Stomach (tissue), 9 donors: Measurements from ENCODE around the gene PTPRM. TPM values are rescaled to one million over a fixed set of nuclear protein-coding genes. Genes with fewer than 3 reads are reported as not detected.
A peak's percentile ranks its signal among the peaks of the same experiment; 100 is the strongest.

Experiments
- DNase-seq, 2 donors: peaks; one replicate each; pipeline versions ENCODE4 v3.0.0 to v3.0.0-alpha.2; 2013 to 2019
- H3K27ac ChIP-seq, 5 donors: fragments of 200-600 bp in 4 of 5; sonication (generic) in 4 of 5; one replicate each; pipeline ENCODE4 v1.5.1; 2013 to 2019; ENCODE audit warnings: mild to moderate bottlenecking in 1 of 5, moderate library complexity in 1 of 5
- H3K27me3 ChIP-seq, 3 donors: fragments of 200-600 bp; sonication (generic); one replicate each; pipeline ENCODE4 v1.5.1; 2017 to 2019; ENCODE audit warnings: mixed run types in 1 of 3
- H3K36me3 ChIP-seq, 4 donors: fragments of 200-600 bp; sonication (generic); 1 replicate in 3 of 4; 2 replicates in 1 of 4; pipeline ENCODE4 v1.5.1; 2016 to 2019
- H3K4me1 ChIP-seq, 4 donors: fragments of 200-600 bp; sonication (generic); one replicate each; pipeline ENCODE4 v1.5.1; 2016 to 2019
- H3K4me3 ChIP-seq, 4 donors: fragments of 200-600 bp; sonication (generic) in 3 of 4; one replicate each; pipeline ENCODE4 v1.5.1; 2016 to 2019; ENCODE audit warnings: mild to moderate bottlenecking in 1 of 4
- H3K9me3 ChIP-seq, 4 donors: fragments of 200-600 bp; sonication (generic); one replicate each; pipeline ENCODE4 v1.5.1; 2016 to 2019
- EP300 ChIP-seq: sonication (generic); formaldehyde crosslinking; IDR thresholded peaks from one replicate; pipeline ENCODE4 v1.6.1; 2017; ENCODE audit warnings: antibody characterized with exemption
- POLR2A ChIP-seq, 4 donors: fragments of 450-650 bp; IDR thresholded peaks; one replicate each; pipeline ENCODE4 v1.6.1; 2016; ENCODE audit warnings: antibody characterized with exemption in 4 of 4, control low read depth in 2 of 4, mild to moderate bottlenecking in 1 of 4, moderate library complexity in 1 of 4
- POLR2AphosphoS5 ChIP-seq, 3 donors: sonication (generic); formaldehyde crosslinking; IDR thresholded peaks; one replicate each; pipeline ENCODE4 v1.6.1; 2016; ENCODE audit warnings: antibody characterized with exemption in 3 of 3
- WGBS, 5 donors: extraction: QIAGEN DNeasy Blood & Tissue Kit in 3 of 5; methylation state at CpG; one replicate each; pipeline versions ENCODE4 v1.1.5 to v1.1.7; 2013 to 2018; 5-methylcytosine and 5-hydroxymethylcytosine counted together
- intact Hi-C: fragments of 100-400 bp; cut with DNase I; formaldehyde crosslinking; loops from one replicate; pipeline ENCODE4 v1.15.1; 2023; ENCODE audit warnings: low total_unique reads
- polyA plus RNA-seq, 3 donors: library from polyadenylated mRNA; stranded (reverse); fragments of 200-250 nt; gene quantifications; one replicate each; pipeline ENCODE4 v1.2.3, GENCODE V29; 2013
- total RNA-seq, 5 donors: library from RNA; depleted of rRNA; stranded (reverse); fragments of >200 nt; gene quantifications; one replicate each; pipeline versions ENCODE4 v1.1.0 to v1.2.3, GENCODE V29; 2014 to 2016
- TF ChIP-seq, protein P1 (sequence below), 7 experiments: fragments of 450-650 bp in 4 of 7; fragments of 200-600 bp in 3 of 7; sonication (generic) in 3 of 7; IDR thresholded peaks; one replicate each; pipeline ENCODE4 v1.5.1; 2016 to 2019; ENCODE audit warnings: antibody characterized with exemption in 7 of 7, control low read depth in 2 of 7, mild to moderate bottlenecking in 1 of 7
- donor health status: healthy with polysubstance abuse.
- donor health status: Bipolar disorder and iron deficiency.
- donor health status: healthy.

Gene PTPRM
- total and polyA plus RNA-seq, 8 donors = 7.5 to 246 (median 58.2) TPM

DNA sequence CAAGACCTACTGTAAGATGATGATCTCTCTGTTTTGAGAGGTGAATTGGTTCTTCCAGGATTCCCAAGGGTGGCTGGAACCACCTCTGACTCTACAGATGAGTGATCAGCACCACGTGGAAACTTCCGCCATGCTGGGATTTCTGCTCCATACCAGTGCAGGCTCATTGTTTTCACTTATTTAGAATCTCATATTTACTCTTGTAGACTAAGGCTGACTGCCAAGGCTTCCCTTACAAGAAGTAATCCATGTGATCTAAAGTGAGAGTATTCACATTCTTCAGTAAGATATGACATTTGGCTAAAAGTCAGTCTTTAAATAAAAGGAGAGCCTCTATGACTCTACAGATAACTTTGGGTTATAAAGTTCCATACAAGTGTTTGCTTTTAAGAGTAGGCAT lies 719.2 kb downstream of the PTPRM start:
- no peaks in the 10 kb centered on the region for H3K9me3 ChIP-seq
- intact Hi-C loops = no loop called here

DNA sequence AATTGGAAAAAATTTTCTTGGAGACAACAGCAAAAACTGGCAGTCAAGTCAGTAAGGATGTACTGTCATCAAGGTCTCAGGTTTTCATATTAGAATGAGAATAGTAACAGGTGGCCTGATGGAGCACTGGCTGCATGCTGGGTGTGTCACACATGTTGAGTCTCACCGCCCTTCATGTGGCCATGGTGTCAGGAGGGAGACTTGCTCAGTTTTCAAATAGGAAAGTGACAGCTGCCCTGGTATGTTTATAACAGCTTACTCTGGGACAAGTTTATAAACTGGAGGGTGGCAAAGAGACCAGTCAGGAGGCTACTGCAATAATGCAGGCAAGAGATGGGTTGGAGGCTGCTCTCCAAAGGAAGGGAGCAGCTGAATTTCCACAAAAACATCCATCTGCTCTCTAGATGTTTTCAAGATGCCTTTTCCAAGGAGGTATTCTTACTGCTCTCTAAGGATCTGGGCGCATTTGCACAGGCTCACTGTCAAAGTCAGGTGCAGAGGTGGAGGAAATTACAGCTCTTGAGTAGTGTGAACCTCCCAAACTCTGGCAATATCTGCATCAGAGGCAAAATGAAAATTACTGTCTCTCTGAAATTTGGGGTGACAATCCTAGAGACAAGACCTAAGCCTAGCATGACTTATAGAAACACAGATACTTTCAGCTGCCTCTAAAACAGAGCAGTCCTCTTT lies 720.2 kb downstream of the PTPRM start:
- Histone ChIP-seq H3K27ac (no peak overlapping the region), H3K9me3 (no peaks in the 10 kb centered on the region), H3K4me1 (peaks cover 0 to 15% (median 6%) of the 10 kb centered on the region in 4 donors), H3K36me3 (no peaks in the 10 kb centered on the region), H3K27me3 (no peaks in the 10 kb centered on the region), H3K4me3 (no peak overlapping the region)
- no peak for DNase-seq
- no peak for TF ChIP-seq POLR2A (IDR thresholded peaks at IDR 0.05)
- no peak for TF ChIP-seq POLR2AphosphoS5 (IDR thresholded peaks at IDR 0.05)
- no peak for TF ChIP-seq EP300
- TF ChIP-seq, protein P1, sequence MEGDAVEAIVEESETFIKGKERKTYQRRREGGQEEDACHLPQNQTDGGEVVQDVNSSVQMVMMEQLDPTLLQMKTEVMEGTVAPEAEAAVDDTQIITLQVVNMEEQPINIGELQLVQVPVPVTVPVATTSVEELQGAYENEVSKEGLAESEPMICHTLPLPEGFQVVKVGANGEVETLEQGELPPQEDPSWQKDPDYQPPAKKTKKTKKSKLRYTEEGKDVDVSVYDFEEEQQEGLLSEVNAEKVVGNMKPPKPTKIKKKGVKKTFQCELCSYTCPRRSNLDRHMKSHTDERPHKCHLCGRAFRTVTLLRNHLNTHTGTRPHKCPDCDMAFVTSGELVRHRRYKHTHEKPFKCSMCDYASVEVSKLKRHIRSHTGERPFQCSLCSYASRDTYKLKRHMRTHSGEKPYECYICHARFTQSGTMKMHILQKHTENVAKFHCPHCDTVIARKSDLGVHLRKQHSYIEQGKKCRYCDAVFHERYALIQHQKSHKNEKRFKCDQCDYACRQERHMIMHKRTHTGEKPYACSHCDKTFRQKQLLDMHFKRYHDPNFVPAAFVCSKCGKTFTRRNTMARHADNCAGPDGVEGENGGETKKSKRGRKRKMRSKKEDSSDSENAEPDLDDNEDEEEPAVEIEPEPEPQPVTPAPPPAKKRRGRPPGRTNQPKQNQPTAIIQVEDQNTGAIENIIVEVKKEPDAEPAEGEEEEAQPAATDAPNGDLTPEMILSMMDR (IDR thresholded peaks at IDR 0.05) = no peak
- intact Hi-C loops = no loop called here
- 84 to 100% (median 94%) methylated on average over 2 of the region's 2 CpGs for WGBS, 5 donors

More for the DNA sequence above, 719.2 kb downstream of the PTPRM start:
- Histone ChIP-seq H3K27me3 (no peaks in the 10 kb centered on the region), H3K36me3 (no peaks in the 10 kb centered on the region), H3K4me1 (peaks cover 0 to 15% (median 6%) of the 10 kb centered on the region in 4 donors), H3K27ac (no peak overlapping the region), H3K4me3 (no peak overlapping the region)
- 28 to 50% (median 36%) methylated on average over 2 of the region's 2 CpGs for WGBS, 5 donors
- TF ChIP-seq, protein P1 (IDR thresholded peaks at IDR 0.05) = no peak
- no peak for TF ChIP-seq EP300
- no peak for TF ChIP-seq POLR2AphosphoS5 (IDR thresholded peaks at IDR 0.05)
- no peak for TF ChIP-seq POLR2A (IDR thresholded peaks at IDR 0.05)
- peak in 1 of 2 donors; percentile 46 for DNase-seq

DNA sequence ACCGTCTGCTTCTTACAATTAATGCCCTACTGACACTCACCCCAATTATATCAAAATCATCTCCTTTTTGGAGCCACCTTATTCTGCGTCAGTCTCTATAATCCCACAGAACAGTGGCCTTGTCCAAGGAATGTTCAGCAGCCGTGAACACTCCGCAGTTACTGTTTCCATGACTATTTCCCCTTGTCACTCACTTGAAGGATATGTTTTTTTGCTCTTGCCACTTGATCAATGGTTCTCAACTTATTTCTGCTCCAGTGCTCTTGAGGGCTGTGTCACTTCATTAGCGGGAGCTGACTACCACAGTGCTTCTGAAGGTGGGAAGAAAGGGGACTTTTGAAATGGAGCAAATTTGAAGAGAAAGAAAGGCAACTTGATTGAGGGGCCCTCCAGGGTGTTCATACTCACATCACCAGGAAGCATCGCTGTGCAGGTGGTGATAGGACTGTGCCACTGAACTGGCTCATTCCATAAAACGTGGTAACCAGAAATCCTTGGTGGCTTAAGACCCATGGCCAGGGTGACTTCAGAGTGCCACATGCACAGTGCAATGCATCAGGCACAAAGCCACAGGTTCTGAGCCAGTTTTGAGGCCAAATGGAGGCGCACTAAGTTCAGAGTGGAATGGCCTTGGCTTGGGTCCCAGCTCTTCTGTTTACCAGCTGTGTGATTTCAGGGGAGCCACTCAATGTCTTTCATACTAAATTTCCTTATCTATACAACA lies 721.5 kb downstream of the PTPRM start:
- no peaks in the 10 kb centered on the region for H3K27me3 ChIP-seq
- intact Hi-C loops = no loop called here
- 81 to 87% (median 84%) methylated on average over 8 of the region's 8 CpGs for WGBS, 5 donors
- DNase-seq = no peak
- no peak overlapping the region for H3K27ac ChIP-seq
- no peaks in the 10 kb centered on the region for H3K36me3 ChIP-seq
- H3K4me1 ChIP-seq = peaks cover 0 to 15% (median 6%) of the 10 kb centered on the region in 4 donors
- H3K9me3 ChIP-seq = no peaks in the 10 kb centered on the region
- H3K4me3 ChIP-seq = no peak overlapping the region
- TF ChIP-seq, protein P1 (IDR thresholded peaks at IDR 0.05) = no peak
- TF ChIP-seq POLR2AphosphoS5 (IDR thresholded peaks at IDR 0.05) = no peak
- TF ChIP-seq POLR2A (IDR thresholded peaks at IDR 0.05) = no peak
- no peak for TF ChIP-seq EP300

DNA sequence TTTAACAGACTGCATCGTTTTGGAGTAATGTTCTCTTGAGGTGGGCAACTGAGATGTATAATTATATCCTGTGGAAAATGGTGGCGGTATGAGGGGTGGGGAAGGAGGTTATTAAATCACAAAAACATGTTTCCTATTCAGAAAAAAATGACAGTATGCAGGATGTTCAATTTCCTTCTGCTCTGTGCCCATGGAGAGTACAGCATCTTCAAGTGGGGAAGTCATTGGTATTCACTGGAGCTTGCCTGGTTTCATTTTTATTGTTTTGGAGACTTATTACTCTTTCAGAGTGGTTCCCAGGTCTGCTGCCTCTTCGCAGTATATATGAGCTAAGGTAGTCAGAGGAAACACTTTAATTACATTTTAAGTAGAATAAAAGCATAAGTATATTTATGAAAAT lies 723.3 kb downstream of the PTPRM start:
- no peaks in the 10 kb centered on the region for H3K27me3 ChIP-seq
- no peak for TF ChIP-seq POLR2A (IDR thresholded peaks at IDR 0.05)
- TF ChIP-seq POLR2AphosphoS5 (IDR thresholded peaks at IDR 0.05) = no peak
- no peak for TF ChIP-seq EP300
- TF ChIP-seq, protein P1 (IDR thresholded peaks at IDR 0.05) = no peak
- no peak overlapping the region for H3K27ac ChIP-seq
- H3K36me3 ChIP-seq = no peaks in the 10 kb centered on the region
- DNase-seq = no peak
- H3K9me3 ChIP-seq = no peaks in the 10 kb centered on the region
- intact Hi-C loops = no loop called here
- peaks cover 0 to 8% (median 2%) of the 10 kb centered on the region in 4 donors for H3K4me1 ChIP-seq
- 71 to 84% (median 79%) methylated on average over 3 of the region's 3 CpGs for WGBS, 5 donors
- no peak overlapping the region for H3K4me3 ChIP-seq
